ENCODE measurements around the gene PLEKHG4B.
"Not testable (repeated sequence)": the region's sequence is repeated elsewhere in the genome, so short reads cannot be mapped to it uniquely, and the experiment has no call there.

PLEKHG4B gene

DNA sequence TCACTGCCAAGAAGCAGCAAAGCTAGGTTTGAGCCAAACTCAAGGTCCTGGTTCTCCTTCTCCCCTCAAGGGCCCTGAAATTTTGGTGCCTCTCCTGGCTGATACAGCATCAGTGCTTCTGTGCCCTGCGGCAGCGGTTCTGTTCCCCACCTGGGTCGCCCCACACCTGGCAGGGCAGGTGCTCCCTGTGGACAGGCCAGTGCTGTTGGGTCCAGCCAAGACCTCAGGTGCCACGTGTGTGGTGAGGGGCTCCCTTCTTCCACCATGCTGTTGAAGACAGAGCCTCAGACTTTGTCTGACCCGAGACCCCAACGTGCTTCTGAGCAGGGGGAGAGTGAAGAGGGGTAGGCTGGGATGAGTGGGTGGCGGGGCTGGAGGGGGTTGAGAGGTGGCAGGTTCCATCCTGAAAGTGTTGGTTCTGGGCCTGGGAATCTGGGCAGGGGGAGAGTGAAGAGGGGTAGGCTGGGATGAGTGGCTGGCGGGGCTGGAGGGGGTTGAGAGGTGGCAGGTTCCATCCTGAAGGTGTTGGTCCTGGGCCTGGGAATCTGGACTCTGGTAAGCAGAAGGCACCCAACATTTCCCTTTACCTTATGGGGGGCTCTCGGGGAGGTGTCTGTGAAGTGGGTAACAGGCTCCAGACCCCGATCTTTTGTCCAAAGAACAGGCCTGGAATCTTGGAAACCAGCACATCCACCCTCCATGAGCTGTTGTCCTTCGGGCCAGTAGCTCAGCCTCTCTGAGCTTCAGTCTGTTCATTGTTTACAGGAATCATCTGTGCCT, 2.3 kb downstream of the PLEKHG4B start:
- no peak for DNase-seq

DNA sequence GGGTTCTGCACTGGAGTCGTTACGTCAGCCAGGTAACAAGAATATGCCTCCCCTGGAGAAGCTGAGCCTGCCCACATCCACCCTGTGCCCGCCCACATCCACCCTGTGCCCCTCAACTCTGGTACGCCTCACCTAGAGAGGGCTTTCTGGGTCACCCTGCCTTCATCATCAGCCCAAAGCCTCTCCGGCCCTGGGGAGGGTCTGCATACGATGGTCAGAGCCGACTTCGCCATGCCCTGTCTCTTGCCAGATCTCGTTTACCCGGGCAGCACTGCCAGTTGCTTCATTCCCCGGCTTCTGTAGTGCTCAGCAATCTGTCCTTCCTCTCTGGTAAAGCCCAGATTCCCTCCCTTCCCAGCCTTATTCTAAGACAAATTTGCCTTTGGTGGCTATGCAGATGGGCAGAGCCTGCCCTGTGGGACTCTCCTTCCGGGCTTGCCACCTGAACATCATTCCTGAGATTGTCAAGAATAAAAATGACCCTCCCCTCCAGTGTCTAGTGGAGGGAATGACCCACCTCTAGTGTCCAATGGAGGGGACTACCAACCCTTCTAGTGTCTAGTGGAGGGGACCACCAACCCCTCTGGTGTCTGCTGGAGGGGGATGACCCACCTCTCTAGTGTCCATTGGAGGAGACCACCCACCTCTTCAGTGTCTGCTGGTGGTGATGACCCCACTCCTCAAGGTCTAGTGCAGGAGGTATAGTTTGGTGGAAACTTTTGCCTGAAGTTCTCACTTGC, 3.4 kb downstream of the PLEKHG4B start:
- no peak for DNase-seq

DNA sequence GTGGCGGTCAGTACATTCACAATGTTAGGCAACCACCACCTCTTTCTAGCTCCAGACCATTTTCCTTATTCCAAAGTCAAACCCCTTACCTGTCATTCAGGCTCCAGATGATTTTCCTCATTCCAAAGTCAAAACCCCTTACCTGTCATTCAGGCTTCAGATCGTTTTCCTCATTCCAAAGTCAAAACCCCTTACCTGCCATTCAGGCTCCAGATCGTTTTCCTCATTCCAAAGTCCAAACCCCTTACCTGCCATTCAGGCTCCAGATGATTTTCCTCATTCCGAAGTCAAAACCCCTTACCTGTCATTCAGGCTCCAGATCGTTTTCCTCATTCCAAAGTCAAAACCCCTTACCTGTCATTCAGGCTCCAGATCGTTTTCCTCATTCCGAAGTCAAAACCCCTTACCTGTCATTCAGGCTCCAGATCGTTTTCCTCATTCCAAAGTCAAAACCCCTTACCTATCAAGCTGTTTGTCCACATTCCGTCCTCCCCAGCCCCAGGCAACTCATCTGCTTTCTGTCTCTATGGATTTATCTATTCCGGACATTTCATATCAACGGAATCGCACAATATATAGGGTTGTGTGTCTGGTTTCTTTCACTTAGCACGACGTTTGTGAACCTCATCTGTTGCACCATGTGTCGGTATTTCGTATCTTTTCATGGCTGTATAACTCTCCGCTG, 5.2 kb downstream of the PLEKHG4B start:
- no peak for DNase-seq

DNA sequence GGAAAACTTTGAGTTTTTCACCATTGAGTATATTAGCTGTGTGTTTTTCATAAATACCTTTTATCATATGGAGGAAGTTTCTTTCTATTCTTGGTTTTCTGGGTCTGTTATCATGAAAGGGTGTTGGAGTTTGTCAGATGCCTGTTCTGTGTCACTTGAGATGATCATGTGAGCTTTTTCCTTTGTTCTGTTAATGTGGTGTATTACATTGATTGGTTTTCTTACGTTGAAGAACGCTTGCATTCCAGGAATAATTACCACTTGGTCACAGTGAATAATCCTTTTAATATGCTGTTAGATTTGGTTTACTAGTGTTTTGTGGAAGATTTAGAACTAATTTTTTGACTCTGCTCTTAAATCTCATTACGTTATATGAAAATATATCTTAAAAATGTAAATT, 7.8 kb downstream of the PLEKHG4B start:
- DNase-seq = no peak

DNA sequence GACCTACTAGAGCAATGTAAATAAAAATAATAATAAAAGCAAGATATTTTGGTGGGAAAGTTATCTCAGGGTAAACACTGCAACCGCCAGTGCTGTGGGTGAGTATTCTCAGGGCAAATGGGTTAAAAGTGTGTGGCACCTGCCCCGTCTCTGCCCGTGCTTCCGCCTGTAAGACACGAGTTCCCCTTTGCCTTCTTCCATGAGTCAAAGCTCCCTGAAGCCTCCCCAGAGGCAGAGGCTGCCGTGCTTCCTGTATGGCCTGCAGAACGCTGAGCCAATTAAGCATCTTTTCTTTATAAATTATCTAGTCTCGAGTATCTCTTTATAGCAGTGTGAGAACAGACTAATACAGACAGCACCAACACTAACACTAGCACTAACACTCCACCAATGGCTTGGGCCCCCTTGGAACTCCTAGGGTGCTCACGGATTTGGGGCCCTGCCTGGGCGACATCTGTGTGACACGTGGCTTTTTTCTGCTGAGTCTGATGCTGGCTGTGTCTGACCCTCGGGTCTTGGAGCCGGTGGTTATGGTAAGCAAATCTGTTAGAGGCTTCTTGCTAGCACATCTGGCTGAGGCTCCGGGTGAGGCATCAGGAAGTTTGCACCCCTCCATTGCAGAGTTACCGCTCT, 10.6 kb downstream of the PLEKHG4B start:
- no peak for DNase-seq

DNA sequence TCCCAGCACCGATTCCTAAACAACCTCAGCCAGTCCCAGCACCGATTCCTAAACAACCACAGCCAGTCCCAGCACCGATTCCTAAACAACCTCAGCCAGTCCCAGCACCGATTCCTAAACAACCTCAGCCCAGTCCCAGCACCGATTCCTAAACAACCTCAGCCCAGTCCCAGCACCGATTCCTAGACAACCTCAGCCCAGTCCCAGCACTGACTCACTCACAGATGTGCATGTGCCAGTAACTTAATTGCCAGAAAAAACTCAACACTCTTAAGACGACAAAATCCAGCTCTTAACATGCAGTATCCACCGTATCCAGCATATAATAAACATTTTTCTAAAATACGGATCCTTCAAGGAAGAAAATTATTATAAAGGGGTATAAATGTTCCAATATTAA, 12.1 kb downstream of the PLEKHG4B start:
- DNase-seq = not testable (repeated sequence)

DNA sequence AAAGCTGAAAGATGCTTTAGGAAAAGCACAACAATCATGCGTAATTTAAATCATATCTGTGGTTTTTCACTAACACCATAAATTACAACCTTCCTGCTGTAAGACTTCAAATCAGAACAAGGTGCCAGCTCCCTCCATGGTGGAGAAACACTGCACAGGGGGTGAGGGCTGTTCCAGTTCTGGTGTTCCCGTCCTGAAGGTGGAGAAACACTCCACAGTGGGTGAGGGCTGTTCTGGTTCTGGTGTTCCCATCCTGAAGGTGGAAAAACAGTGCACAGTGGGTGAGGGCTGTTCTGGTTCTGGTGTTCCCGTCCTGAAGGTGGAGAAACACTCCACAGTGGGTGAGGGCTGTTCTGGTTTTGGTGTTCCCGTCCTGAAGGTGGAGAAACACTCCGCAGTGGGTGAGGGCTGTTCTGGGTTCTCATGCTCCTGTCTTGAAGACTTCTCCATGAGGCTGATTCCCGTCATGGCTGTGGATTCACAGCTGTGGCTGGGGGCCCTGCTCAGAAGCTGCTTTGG, 12.9 kb downstream of the PLEKHG4B start:
- no peak for DNase-seq

DNA sequence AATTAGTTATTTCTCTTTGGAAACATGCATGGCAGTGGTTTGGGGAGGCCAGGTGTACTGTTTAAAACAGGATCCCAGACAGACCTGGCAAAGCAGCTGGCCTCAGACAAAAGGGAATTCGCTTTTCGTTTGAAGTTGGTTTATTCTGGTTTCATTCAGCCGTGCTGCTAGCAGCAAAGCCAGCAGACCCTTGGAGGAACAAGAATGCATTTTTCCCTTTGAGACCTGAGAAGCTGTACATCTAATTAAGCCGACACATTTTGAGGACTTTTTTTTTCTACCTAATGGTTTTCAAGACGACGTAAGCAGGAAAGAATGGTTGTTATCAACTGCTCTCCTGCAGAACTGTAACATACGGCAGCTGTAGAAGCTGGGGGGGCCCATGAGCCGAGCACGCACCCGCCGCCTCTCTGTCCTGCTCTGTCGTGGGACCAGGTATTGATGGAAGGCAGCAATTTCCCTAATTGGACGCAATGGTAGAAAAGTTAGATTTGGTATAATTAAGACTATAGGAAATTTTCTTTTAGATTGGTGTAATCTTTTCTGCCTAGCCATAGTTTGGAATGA, 13.6 kb downstream of the PLEKHG4B start:
- DNase-seq = no peak

DNA sequence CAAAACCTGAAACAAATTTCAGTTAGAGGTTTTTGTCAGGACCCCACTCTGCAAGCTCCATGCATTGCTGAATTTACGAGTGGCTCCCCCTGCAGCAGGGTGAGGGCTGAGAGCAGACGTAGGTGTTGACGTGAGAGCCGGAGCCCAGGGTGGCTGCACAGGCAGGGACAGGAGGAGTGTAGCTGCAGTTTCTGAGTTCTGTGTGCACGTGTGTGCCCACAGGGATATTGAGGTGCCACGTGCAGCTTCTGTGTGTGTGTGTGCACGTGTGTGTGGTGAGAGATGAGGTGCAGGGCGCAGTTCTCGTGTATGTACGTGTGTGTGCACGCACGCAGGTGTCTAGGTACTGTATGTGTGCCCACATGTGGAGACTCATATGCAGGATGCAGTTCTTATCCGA, 14.6 kb downstream of the PLEKHG4B start:
- no peak for DNase-seq

DNA sequence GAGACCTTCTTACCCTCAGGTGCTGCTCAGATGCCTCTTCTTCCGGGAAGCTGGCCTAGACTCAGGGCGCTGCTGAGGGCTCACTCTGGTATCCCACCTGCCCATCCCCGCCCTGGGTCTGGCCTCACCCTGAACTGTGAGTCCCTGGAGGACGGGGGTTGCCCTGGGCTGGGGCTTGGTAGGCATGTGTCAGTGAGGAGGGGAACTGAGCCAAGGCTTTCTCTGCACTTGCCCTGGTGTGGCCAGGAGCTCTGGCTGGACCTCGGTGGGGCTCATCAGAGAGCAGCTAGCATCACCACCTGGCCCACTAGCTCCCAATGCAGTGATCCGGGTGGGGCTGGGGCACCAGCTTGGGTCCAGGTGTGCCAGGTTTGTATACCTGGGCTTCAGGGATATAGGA, 15.6 kb downstream of the PLEKHG4B start:
- no peak for DNase-seq

DNA sequence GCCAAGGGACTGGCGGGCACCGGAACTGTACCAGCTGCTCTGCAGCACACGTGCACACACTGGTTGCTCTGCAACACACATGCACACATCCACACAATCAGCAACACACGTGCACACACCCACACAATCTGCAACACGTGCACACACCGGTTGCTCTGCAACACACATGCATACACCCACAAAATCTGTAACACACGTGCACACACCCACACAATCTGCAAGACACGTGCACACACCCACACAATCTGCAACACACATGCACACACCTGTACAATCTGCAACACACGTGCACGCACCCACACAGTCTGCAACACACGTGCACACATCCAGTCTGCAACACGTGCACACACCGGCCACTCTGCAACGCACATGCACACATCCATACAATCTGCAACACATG, 17.9 kb downstream of the PLEKHG4B start:
- DNase-seq = no peak

DNA sequence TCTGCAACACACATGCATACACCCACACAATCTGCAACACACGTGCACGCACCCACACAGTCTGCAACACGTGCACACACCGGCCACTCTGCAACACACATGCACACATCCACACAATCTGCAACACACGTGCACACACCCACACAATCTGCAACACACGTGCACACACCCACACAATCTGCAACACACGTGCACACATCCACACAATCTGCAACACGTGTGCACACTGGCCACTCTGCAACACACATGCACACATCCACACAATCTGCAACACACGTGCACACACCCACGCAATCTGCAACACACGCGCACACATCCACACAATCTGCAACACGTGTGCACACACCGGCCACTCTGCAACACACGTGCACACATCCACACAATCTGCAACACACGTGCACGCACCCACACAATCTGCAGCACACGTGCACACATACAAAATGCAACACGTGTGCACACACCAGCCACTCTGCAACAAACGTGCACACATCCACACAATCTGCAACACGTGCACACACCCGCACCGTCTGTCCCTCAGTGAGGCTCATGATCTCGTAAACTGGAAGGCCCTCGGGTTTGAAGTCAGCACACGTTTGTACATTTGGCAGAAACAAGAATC, 18.4 kb downstream of the PLEKHG4B start:
- DNase-seq = no peak

DNA sequence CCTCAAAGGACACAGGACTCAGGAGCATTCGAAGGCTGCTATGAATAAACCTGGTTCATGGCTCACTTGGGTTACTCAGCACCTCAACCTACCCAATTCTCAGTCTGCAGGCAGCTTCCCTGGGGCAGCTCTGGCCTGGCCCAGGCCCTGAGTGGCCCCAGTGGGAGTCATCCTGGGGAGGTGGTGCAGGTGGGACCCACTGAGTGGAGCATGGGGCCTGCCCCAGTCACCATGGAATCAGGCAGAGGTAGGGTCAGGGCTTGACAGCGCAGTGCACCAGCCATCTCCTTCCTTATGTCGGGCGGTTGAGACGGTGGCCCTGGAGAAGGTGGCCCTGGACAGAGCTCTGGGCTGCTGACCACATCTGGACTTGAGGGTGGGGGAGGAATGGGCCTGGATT, 19.2 kb downstream of the PLEKHG4B start:
- DNase-seq = no peak

DNA sequence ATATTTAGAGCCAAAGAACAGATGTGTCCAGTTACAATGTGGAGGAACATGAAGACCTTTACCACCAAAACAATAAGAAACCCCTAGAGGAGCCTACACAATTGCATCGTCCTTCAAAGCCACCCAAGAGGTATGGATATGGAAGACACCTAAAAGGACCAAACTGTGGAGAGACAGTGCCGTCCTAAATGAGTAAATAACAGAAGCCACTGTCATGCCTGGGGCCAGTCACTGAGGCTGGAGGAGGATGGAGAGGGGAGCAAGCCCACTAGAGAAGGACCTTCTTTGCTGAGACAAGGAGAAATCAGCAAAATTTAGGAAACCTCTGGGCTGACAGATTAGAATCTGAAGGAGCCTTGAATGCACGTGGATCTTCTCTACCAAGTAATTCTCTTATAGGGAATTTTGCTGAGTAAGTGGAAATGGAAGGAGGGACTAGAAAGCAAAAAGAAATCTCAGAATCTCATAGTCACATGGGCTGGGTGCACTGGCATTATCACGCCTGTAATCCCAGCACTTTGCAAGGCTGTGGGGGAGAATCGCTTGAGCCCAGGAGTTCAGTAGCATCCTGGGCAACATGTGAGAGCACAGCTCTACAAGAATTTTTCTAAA, 27.6 kb downstream of the PLEKHG4B start:
- DNase-seq = no peak

DNA sequence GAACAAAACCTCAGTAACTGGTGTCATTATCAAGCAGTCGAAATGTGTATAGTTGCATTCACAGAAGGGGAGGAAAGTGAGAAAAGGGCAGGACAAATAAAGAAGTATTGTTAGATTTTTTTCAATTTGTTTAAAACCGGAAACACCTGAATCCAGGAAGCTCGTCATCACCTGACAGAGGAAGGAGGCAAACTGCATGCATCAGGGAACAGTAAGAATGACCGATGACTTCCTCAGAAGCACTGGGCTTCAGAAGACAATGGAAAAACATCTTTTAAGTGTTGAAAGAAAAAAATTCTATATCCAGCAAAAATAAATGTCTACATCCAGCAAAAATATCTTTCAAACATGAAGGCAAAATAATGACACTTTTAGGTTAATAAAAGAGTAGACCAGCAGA, 29.5 kb downstream of the PLEKHG4B start:
- no peak for DNase-seq

DNA sequence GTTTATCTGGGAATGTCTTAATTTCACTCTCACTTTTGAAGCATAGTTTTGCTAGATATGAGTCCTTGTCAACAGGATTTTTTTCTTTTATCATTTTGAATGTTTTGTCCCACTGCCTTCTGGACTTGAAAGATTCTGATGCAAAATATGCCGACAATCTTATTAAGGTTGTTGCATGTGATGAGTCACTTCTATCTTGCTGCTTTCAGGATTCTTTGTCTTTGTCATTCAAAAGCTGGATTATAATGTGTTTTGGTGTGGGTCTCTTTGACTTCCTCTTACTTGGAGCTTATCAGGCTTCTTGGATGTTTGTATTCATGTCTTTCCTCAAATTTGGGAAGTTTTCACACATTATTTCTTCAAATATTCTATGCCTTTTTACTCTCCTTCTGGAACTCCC, 33.8 kb downstream of the PLEKHG4B start:
- no peak for DNase-seq

DNA sequence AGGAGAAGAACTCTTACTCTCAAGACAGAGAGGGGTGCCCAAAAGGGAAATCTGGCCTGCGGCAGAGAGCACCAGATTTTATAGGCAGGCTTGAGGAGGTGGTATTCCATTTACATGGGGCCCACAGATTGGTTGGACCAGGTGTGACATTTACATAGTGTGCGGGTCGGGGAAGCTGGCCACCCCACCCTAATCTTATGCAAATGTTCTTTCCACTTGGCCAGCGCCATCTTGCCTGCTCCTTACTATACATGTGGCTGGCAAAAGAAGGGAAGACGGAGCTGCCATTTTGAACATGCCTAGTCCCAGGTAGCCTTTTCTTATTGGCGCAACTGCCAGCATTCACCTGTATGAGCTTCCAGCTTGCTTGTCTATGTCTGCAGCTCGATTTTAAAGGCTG, 34.8 kb downstream of the PLEKHG4B start:
- no peak for DNase-seq

DNA sequence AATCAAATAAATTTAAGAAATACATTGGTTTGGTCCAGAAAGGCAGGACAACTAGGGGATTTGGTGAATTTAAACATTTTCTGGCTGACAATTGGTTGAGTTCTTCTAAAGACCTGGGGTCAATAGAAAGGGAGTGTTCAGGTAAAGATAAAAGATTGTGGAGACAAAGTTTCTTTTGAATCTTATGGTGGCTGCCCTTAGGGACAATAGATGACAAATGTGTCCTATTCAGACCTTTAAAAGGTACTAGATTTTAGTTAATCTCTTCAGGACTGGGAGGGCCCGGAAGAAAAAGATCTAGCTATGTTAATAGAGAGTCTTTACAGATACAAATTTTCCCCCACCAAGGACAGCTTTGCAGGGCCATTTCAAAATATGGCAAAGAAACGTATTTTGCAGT, 35.9 kb downstream of the PLEKHG4B start:
- DNase-seq = no peak

DNA sequence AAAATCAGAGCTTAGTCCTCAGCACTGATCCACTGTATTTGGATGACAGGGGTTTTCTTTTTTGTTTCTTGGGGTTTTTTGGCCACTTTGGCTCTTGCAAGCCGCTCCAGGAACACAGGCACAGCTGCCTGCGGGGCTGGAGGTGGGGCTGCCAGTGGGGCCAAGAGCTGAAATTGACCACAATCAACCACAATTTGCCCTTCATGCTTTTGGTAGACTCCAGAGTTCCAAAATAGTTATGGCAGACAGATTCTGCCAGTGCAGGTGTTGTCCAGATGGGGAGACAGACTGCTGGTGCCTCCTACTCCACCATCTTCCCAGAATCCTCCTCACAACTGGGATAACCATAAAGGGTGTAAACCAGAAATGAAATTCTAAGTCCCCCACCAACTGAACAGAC, 36.5 kb downstream of the PLEKHG4B start:
- DNase-seq = no peak

DNA sequence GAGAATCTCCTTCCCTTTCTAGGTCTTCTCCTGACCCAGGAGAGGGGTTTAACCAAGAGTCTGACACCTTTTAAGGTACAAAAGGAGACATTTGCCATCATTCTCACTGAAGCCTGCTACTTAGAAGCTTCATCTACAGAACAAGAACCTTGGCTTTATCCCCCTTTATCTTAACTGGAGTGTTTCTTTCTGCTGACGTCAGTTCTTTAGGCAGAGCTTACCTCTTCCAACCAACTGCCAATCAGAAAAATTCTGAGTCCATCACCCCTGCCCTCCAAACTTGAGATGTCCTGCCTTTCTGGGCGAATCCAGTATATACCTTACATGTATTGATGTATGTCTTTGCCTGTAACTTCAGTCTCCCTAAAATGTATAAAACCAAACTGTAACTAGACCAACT, 37.2 kb downstream of the PLEKHG4B start:
- DNase-seq = no peak

DNA sequence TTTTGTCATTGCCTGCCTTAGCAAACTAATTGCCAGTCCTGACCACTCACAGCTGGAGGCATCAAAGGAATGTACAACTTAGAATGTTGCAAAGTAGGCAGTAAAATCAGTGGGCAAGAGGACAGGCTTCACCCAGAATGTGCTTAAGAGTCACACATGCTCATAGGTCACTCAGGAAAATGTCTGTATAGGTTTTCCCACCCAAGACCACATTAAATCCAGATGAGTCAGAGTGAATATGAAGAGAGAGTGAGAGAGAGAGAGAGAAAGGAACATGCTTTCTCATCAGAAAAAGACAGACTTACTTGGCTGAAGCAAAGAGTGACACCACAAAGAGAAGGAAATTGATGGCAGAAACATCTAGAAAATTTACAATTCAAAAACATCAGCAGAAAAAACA, 37.9 kb downstream of the PLEKHG4B start:
- no peak for DNase-seq

DNA sequence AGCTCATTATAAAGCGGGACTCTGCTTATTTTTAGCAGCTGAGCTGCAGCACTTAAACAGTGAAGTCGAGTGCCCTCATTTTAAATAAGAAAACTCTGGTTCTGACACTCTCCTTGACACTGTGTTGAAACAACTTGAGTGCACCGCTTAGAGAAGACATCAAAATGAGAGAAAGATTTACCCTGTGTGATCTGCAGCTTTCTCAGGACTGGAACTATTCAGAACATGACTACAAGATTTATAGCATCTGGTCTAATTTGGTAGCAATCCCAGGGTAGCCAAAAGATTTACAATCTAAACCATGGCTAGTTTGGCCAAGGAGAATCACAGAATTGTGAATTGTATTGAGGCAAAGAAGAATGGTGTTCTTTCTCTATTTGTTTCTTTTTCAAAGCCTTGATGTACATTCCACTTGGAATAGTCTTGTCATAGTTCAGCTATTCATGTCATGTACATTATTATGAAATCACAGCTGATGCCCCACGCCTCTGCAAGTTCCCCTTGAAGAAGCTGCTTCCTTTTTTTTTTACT, 38.7 kb downstream of the PLEKHG4B start:
- no peak for DNase-seq

All from T-helper 1 cell (primary cell).